ENCODE data around the gene CDSN.

The CDSN gene

DNA sequence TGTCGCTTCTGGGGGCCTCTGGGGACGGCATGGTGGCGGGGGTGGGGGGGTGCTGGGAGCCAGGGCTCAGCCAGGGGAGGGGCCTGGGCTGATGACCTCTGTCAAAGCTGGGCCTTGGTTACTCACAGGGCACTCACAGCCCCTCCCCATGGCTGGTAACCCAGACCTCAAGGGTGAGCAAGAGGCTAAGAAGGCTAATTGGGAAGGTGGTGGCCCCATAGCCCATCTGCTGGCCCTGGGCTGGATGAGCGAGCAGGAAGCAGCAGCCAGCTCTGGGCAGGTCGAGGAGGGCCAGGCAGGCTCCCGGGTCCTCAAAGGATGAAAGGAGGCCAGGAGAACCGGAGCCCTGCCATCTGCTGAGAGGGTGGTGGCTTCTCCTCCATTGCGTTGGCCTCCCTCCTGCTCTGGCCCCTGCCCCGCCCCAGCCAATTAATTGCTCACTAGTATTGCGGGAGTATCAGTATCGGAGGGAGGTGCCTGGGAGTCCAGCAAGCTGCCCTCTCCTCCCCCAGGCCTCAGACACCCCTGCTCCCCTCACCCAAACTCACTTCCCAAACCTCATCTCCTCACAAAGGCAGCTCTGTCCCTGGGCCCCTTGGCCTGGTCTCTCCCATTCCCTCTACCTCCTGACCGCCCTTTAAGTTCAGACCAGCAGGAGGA is 1.0 kb upstream of the CDSN start:
- no peak for FAIRE-seq
- DNase-seq (ENCODE audit: low spot score), result no peak

DNA sequence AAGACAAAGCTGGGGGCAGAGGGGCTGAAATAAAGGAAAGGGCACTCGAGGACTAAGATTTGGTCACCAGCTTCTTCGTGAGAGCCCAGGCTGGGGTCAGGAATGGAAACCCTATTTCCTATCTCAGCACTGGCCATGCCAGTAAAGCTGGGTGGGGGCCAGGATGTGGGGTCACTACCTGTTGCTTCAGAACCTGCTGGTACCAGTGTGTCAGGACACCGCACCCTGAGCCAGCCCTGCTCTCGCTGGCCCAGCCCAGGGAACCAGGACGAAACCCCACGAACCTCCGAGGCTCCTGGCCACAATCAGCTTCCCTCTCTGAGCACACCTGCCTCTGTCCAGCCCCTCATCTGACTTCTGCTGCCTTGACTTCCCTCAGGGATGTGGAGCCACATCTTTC is 2.1 kb downstream of the CDSN start:
- DNase-seq (ENCODE audit: low spot score) (no peak), FAIRE-seq (no peak)

DNA sequence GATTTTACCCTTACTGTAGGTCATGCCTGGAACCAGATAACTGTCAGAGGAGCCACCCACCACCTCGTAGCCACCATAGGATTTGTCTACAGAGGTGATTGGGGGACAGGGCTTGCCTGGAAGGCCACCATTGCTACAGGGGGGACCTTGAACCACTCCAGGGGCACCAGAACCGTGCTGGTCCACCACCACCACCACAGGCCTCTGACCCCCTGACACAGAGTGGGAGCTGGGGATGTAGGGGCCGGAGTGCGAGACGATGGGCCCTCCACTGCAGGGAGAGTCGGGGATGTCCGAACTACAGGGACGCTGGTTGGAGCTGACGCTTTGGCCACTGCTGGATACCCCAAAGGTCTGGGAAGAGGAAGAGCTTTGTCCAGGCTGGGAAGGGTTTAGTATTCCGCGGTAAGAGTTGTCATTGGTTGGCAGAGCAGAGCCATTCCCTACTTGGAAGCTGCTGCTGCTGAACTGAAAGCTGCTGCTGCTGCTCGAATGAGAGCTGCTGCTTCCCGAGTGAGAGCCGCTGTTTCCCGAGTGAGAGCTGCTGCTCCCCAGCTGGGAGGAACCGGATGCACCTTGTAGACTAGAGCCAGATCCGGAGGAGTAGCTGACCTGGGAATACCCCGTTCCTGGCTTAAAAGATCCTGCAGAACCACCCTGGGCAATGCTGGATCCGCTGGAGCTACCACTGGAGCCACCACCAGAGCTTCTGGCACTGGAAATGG is 3.4 kb downstream of the CDSN start:
- FAIRE-seq, result no peak
- no peak for DNase-seq (ENCODE audit: low spot score)

DNA sequence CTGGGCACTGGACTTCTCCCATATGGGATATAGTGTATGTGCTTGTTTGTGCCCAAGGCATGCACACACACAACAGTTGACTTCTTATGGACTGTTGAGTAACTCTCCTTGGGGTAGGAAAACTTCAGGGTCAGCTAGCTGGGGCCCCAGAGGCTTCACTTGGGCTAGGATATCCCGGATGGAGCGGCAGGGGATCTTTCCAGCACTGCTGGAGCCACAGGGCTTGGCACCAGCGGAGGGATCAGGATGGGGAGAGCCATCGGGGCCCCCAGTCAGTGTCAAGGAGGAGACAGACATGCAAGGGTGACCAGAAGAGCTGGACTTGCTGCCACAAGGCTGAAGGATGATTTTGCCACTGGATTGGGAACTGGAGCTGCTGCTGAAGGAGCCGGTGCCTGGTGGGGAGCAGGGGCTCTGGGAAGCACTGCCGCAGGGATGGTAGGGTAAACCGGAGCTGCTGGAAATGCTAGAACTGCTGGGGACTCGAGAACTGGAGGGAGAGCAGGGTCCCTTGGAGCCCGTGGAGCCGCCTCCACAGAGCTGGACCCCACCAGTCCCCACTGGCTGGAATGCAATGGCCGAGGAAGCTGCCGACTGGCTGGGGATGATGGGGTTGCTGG is 4.2 kb downstream of the CDSN start:
- DNase-seq (ENCODE audit: low spot score) (no peak), FAIRE-seq (no peak)

DNA sequence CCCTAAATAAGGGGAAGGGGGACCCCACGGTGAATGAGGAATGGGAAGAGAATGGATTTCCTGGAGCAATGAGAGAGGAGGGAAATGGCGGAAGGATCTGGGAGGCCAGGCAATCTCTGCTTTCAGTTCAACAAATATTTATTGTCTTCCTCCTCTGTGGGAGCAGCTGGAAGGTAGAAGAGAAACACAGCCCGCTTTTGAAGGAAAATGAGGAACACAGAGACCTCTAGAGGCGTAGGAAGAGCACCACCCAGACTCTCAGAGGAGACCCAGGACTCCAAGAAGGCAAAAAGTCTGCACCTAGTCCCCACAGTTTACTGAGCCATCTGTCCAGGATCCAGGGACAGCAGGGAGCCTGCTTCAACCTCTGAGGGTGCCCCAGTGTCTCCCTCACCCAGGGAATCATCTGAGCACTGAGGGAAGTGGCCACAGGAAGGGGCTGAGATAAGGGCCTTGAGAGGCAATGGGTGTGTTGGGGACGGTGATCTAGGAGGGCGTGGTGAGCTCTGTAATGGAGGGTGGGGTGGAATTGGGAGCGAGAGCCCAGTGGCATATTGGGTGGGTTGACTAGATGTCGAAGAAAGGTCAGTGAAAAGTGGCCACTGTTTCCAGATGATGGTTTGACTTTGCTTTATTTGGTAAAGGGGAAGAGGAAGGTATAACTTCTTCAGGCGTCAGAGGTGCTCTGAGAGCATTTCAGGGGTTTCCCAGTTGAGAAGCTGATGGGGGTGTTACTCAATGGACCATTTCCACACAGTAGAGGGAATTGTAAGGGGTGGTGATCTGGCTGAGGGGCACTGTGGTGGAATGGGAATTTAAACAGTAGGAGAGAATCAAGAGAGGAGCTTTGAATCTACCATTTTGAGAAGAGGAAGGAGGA is 5.0 kb downstream of the CDSN start:
- peak; percentile 66 for FAIRE-seq
- DNase-seq (ENCODE audit: low spot score), result peak; percentile 67

DNA sequence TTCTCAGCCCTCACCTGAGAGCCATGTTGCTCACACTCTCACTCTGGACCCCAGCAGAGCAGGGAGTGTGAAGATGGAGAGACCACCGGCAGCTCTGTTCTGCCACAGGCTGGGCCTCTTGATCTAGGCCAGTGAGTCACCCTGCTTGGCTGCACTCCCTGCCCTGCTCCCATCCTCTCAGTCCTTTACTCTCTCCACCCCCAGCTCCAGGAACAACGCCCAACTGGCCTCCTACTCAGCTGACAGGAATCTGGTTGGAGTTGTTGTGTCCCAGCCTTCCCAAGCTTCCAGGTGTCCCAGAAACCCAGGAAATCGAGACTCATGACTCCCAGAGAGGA is 5.7 kb downstream of the CDSN start, which contains the start of gene PSORS1C1:
PSORS1C1 (plus strand) TSS at position 260 of the 338 bp plus-strand sequence. CDS start 14,833 bp downstream, outside the sequence.
- DNase-seq (ENCODE audit: low spot score), result peak; percentile 88
- peak; percentile 97 for FAIRE-seq

DNA sequence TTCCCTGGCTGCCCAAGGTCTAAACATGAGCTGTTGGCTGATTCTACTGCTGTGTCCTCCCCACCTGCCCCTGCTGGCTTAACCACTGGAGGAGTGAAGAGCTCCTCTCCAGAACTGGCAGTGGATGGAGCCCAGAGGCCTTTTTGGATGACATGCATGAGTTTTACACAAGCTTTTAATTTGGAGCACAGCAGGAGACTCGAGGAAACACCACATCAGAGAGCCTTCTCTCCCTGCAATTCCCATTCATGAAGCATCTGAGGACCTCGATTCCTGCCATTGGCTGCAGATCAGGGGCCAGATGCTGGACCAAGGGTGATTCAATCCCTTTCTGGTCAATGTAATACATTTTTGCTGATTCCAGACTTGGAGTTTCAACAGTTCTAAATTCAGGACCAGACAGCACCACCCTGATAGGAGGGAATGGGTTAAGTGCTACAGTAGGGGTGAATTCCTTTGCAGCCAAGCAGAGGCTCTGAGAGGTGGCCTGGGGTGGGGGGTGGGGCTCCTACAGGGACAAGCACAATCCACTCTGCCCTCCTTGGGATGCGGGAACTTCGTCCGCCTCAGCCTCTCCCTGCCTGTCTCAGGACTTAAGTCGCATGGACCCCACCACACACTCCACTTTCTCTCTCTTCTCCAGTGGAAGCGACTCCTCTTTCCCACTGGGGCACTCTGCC is 6.2 kb downstream of the CDSN start:
- DNase-seq (ENCODE audit: low spot score) (peak; percentile 60), FAIRE-seq (no peak)

DNA sequence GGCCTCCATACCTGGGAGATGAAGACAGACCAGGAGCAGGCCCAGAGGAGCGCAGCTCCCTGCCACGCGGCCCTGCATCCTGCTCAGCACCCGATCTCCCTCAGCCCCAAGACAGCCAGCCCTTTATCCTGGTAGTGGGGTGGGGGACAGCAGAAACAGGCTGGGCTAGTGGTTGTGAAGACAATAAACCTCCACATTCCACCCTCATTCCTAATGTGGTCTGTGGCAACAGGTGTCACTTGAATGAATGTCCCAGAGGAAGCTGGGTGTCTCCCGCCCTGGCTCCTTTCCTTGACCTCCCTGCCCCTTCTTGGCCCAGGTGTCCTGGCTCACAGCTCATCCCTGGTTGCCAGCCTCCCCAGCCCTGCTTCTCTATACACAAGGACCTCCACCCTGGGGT is 7.8 kb downstream of the CDSN start, which contains the start of gene C6orf15:
C6orf15 (minus strand) TSS at position 98 of the 400 bp plus-strand sequence; CDS start at position 78, 20 bp downstream.
- FAIRE-seq (peak; percentile 27), DNase-seq (ENCODE audit: low spot score) (peak; percentile 54)

DNA sequence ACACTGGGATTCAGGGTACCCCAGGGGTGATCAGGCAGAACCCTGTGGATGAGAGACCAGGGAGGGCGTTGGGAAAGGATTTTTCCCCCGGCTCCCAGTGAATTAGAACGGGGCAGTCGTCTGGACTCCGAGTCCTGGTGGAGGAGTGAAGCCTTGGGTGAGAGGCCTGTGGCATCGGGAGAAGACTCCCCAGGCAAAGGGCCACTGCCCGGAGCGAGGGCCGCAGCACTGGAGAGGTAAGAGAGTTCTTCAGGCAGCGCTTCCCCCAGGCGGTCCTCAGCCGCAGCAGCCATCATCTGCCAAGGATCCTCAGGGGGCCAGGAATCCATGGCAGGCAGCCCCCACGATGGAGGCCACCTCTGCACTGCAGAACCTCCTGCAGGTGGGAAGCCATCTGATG is 8.5 kb downstream of the CDSN start:
- DNase-seq (ENCODE audit: low spot score) (no peak), FAIRE-seq (no peak)

DNA sequence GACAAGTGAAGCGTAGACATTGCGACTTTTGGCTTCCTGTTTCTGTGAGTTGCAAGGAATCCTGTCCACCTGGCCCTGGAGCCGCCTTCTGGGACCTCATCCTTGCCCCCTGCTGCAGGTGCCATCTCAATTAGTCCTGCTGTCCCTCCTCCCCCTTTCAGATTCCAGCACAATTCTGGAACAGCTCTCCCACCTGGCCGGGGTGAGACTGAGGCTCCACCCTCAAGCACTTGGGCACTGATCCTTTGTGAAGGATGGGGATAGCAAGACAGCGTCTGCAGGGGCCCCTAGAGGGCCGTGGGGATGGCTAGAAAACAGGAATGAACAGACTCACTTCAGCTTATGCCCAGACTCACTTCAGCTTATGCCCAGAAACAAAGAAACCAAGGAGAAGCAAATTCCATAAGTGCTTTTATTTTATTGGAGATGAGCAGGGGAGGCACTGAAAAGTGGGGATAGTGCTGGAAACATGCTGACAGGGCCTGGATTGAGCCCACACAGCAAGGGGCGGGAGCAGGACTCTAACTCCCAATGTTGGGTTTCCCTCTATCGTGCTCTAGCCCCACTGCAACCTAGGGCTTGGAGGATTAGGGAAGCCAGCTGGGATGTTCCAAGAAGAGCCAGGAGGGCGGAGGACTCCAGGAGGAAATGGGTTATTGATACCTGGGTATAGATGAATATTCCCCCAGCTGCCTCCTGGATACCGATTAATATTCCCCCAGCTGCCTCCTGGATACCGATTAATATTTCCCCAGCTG is 9.2 kb downstream of the CDSN start:
- DNase-seq (ENCODE audit: low spot score) (no peak), FAIRE-seq (no peak)

DNA sequence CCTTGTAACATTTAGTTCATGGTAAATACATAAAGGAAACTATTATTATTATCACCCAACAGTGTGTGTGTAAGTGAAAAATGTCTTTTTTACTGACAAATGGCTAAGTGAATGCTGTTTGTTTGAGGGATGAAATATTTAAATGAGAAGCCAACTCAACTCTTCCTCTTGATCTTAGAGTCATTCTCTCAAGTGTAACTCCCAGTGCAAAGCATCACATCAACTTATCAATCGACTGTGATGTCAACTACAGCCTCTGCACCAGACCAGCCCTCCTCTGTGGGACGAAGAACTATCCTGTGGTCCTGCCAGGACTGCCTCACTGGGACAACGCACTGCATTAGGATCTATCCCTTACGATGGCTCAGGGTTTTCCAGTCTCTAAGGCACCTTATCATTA is 13.2 kb downstream of the CDSN start:
- FAIRE-seq, result no peak

DNA sequence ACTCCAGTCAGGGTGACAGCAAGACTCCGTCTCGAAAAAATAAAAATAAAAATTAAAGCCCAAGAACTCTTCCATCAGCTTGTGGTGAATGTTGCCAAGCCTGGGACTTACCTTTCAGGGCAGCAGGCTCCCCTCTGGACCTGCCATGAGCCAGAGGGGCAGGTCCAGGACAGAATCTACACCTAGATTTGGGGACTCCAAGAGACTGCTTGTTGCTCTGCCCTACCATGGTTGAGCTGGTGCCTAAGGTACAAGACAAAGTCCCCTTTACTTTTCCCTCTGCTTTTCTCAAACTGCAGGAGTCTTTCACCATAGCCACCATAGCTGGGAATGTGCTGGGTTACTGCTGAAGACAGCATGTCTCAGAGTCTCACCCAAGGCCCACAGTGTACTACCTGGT is 17.1 kb downstream of the CDSN start:
- DNase-seq (ENCODE audit: low spot score) (no peak), FAIRE-seq (no peak)

More for the DNA sequence above, 13.2 kb downstream of the CDSN start:
- no peak for DNase-seq (ENCODE audit: low spot score)

DNA sequence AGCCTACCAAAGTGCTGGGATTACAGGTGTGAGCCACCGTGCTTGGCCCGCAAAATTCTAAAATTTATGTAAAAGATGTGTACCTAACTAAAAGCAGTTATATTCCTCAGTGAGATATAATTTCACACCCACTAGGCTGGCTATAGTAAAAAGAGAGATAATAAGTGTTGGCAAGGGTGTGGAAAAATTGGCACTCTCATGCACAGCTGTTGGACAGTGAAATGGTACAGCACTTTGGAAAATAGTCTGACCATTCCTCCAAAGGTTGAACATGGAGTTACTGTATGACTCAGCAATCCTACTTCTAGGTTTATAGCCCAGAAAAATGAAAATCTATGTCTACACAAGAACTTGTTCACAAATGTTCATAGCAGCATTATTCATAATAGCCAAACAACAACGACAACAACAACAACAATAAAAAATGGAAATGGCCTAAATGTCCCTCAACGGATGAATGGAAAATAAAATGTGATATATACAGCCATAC is 21.8 kb downstream of the CDSN start:
- no peak for FAIRE-seq
- DNase-seq (ENCODE audit: low spot score), result no peak

DNA sequence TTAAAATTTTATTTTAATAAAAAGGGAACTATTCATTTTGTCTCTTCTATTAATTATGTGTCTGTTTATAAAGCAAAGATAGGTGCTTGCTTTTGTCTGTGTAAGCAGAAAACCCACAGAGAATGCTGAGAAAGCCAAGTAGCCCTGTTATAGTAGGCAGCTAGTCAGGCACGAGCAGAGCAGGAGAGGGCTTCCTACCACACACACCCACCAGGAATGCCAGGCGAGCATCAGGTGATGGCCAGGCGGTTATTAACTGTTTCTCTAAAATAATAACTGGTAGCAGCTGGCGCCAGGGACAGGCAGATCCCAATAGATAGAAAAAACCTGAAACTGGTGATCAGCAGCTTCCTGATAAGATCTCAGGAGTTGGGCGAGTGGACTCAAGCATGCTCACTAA is 23.6 kb downstream of the CDSN start:
- no peak for DNase-seq (ENCODE audit: low spot score)
- FAIRE-seq, result no peak

DNA sequence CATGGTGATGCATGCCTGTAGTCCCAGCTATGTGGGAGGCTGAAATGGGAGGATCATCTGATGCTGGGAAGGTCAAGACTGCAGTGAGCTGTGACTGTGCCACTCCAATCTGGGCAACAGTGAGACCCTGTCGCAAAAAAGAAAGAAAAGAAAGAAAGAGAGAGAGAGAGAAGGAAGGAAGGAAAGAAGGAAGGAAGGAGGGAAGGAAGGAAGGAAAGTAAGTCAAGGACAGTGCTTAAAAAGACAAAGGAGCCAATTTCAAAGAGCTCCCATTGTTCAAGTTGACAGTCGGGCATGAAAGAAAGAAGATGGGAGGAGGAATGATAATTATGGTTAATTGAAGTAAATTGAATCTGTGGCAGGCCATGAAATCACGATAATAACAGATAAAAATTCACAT is 24.0 kb downstream of the CDSN start:
- no peak for FAIRE-seq

DNA sequence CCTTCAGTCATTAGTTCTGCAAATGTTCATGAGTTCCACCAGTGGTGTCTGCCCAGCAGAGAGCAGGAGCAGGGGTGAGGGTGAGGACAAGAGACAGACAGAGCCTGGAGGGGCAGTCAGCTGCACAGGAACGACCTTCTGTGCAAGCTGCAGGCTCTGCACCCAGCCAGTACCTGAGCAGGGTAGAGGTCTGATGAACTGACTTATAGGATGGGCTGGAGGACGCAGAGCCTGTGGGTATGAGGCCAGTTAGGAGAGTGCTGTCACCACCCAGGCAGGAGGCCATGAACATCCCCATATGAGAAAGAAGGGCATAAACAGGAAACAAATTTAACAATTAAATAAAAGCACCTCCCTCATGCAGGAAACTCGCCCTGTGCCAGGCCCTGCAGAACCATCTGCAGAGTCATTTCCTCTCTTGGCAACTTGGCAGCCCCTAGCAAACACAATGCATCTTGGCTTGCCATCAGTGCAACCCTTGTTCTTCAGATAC is 25.8 kb downstream of the CDSN start:
- FAIRE-seq (no peak), DNase-seq (ENCODE audit: low spot score) (no peak)

More for the DNA sequence above, 24.0 kb downstream of the CDSN start:
- DNase-seq (ENCODE audit: low spot score), result no peak

DNA sequence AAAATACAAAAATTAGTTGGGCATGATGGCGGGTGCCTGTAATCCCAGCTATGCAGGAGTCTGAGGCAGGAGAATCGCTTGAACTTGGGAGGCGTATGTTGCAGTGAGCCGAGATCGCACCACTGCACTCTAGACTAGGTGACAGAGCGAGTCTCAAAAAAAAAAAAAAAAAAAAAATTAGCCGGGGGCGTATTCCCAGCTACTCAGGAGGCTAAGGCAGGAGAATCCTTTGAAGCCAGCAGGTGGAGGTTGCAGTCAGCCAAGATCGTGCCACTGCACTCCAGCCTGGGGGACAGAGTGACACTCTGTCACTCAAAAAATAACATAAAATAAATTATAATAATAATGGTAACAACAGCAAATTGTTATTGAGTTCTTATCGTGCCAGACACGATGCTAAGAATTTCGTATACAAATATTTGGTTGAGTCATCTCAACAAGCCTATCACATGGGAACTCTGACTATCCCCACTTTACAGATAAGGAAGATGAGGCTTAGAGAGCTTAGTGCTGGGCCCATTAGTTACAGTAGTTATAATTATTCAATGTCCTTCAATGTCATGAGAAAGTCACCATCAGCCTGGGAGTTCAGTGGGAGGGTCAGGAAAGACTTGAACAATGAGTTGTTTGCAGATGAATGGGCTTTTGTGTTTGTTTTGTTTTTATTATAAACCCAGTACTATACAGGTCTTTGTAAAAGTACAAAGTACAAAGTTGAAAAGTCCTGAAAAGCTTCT is 27.3 kb downstream of the CDSN start:
- FAIRE-seq (no peak), DNase-seq (ENCODE audit: low spot score) (no peak)

DNA sequence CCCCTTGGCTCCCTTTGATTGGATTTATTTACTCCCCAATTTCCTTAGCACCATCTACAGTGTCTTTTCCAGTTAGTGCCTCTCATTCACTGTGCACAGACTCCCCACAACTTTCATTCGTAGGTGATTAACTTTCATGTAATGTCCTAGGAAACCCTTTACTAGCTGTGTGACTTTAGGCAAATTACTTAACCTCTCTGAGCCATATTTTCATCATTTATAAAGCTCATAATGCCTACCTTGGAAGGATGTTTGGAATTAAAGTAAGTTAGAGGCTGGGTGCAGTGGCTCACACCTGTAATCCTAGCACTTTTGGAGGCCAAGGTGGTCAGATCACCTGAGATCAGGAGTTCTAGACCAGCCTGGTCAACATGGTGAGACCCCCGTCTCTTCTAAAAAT is 28.0 kb downstream of the CDSN start:
- no peak for FAIRE-seq

DNA sequence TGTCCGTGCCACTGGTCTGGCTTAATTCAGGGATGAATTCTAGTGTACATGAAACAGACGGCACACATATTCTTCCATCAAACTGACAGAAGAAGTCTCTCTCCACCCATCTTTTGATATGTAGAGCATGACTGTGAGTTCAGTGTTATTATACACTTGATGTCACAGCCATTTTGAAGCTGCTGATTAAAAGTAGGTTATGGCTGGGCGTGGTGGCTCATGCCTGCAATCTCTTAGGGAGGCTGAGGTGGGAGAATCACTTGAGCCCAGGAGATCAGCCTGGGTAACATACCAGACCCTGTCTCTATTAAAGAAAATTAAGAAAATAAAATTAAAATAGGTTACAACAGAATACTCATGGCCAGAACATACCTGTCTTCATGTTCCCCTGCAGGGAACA is 28.6 kb downstream of the CDSN start:
- FAIRE-seq (no peak), DNase-seq (ENCODE audit: low spot score) (no peak)

More for the DNA sequence above, 28.0 kb downstream of the CDSN start:
- no peak for DNase-seq (ENCODE audit: low spot score)
